ENCODE data around the gene TEC. TPM values are rescaled to one million over a fixed set of nuclear protein-coding genes. Genes with fewer than 3 reads are reported as not detected.
"Not testable (repeated sequence)": the region's sequence is repeated elsewhere in the genome, so short reads cannot be mapped to it uniquely, and the experiment has no call there.

Gene TEC
- total RNA-seq, 1 donor, result 7.2 TPM

DNA sequence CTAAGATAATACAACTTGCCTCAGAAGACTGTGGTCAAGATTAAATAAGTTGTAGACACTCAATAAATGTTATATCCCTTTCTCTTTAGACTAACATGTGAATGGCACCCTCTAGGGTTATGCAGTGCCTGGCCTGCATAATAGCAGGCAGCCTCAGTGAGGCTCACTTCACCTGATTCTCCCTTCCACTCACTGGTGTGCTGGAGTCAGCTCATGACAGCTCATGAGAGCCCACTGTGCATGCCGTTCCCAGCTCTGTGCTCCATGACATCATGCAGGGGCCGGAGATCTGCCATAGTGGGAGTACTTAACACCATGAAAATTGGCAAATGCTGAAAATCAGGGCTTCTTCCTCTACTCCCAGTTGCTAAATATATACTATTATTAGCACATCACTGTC is 64.5 kb downstream of the TEC start:
- no peaks in the 10 kb centered on the region for H3K9me3 ChIP-seq (ENCODE audit: low read depth, low read length)
- H3K4me3 ChIP-seq (ENCODE audit: low read length), result no peak overlapping the region
- peaks cover 29% of the 10 kb centered on the region for H3K4me1 ChIP-seq (ENCODE audit: insufficient read depth, low read length)
- H3K27me3 ChIP-seq (ENCODE audit: insufficient read depth, low read length), result no peaks in the 10 kb centered on the region

DNA sequence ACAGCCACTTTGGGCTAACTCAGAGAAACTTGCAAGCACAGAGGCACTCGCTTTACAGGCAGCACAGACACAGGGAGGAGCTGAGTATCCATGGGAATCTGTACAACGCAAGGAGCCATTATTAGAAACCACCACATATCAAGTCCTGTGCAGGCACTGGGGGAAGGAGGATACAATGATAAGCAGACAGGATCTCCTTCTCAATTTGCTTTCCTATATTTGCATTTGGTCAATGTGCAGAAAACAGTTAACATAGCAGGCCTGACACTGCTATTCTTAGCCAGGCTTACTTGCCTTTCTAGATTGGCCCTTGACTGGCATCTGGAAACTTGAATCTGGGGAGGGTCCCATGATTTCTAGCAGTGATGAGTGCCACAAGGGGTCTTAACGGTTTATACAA is 65.8 kb downstream of the TEC start:
- Histone ChIP-seq H3K4me3 (ENCODE audit: low read length) (no peak overlapping the region), H3K4me1 (ENCODE audit: insufficient read depth, low read length) (peaks cover 28% of the 10 kb centered on the region), H3K9me3 (ENCODE audit: low read depth, low read length) (no peaks in the 10 kb centered on the region), H3K27me3 (ENCODE audit: insufficient read depth, low read length) (no peaks in the 10 kb centered on the region)

- Histone ChIP-seq H3K4me3 (ENCODE audit: low read length) (no peak overlapping the region), H3K27me3 (ENCODE audit: insufficient read depth, low read length) (no peaks in the 10 kb centered on the region), H3K4me1 (ENCODE audit: insufficient read depth, low read length) (peaks cover 37% of the 10 kb centered on the region), H3K9me3 (ENCODE audit: low read depth, low read length) (no peaks in the 10 kb centered on the region)
These were observed 71.9 kb downstream of the TEC start for GRCh38 chr4:48197643-48198237.

DNA sequence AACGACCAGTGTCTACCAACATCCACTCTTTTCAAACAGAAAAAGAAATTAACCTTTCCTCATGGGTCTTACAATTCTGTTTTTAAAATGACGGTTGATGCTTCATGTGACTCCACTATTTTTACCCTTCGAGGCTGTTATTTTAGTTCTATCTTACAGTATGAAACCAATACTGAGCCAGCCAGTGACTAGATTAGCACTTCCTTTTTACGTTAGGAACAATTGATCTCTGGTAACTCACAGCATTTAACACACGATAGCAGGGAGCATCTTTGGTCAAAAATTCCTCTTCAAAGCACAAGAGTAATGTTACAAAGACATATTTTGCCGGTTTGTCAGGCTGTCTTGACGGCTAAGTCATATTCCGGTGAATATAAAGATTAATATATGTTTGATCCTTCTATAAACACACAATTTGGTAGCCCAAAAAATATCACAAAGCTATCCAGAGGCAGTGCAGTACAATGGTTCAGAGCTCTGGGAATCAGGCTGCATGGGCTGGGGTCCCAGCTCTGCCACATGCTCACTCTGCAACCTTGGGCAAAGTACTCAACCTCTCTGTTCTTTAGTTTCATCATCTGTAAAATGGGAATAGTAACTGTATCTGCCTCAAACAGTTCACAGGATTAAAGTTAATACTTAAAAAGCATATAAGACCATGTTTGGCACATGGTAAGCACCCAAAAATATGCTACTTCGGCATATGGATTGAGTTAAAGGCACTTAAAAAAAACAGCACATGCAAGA is 72.7 kb downstream of the TEC start:
- no peak overlapping the region for H3K4me3 ChIP-seq (ENCODE audit: low read length)
- peaks cover 37% of the 10 kb centered on the region for H3K4me1 ChIP-seq (ENCODE audit: insufficient read depth, low read length)
- no peaks in the 10 kb centered on the region for H3K27me3 ChIP-seq (ENCODE audit: insufficient read depth, low read length)

GRCh38 chr4:48195853-48196252 is 73.8 kb downstream of the TEC start:
- no peaks in the 10 kb centered on the region for H3K27me3 ChIP-seq (ENCODE audit: insufficient read depth, low read length)
- H3K9me3 ChIP-seq (ENCODE audit: low read depth, low read length), result no peaks in the 10 kb centered on the region
- H3K4me3 ChIP-seq (ENCODE audit: low read length), result no peak overlapping the region
- peaks cover 27% of the 10 kb centered on the region for H3K4me1 ChIP-seq (ENCODE audit: insufficient read depth, low read length)

More for the DNA sequence above, 72.7 kb downstream of the TEC start:
- H3K9me3 ChIP-seq (ENCODE audit: low read depth, low read length), result no peaks in the 10 kb centered on the region

- H3K27me3 ChIP-seq (ENCODE audit: insufficient read depth, low read length), result no peaks in the 10 kb centered on the region
- H3K4me3 ChIP-seq (ENCODE audit: low read length), result no peak overlapping the region
- H3K9me3 ChIP-seq (ENCODE audit: low read depth, low read length), result no peaks in the 10 kb centered on the region
- H3K4me1 ChIP-seq (ENCODE audit: insufficient read depth, low read length), result peaks cover 24% of the 10 kb centered on the region
These were observed 74.3 kb downstream of the TEC start for GRCh38 chr4:48195374-48195773.

GRCh38 chr4:48194971-48195370 is 74.7 kb downstream of the TEC start:
- Histone ChIP-seq H3K4me1 (ENCODE audit: insufficient read depth, low read length) (peaks cover 24% of the 10 kb centered on the region), H3K27me3 (ENCODE audit: insufficient read depth, low read length) (no peaks in the 10 kb centered on the region), H3K4me3 (ENCODE audit: low read length) (no peak overlapping the region), H3K9me3 (ENCODE audit: low read depth, low read length) (no peaks in the 10 kb centered on the region)

DNA sequence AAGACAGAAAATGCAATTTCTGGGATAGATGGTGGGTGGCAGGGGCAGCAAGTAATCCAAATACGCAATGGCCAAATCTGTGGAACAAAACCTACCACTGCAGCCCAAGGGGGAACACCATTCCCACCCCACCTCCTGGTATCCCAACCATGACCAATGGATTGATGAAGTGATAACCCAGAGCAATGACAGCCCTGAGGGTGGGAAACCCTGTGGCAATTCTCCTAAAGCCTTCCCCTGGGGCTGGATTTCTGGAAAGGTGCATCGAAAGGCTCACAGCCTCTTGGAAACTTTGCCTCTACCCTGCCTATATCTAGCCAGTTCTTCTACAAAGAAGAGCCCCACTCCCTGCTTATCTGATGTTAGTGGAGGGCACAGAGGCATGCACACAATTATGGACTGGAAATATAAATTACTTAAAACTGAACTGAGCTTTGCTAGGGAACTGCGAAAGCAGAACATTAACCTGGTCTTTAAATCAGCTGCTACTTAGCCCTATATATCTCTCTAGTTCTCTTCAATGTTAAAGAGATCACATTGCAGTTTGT is 75.6 kb downstream of the TEC start:
- Histone ChIP-seq H3K4me1 (ENCODE audit: insufficient read depth, low read length) (peaks cover 24% of the 10 kb centered on the region), H3K4me3 (ENCODE audit: low read length) (no peak overlapping the region), H3K27me3 (ENCODE audit: insufficient read depth, low read length) (no peaks in the 10 kb centered on the region), H3K9me3 (ENCODE audit: low read depth, low read length) (no peaks in the 10 kb centered on the region)

DNA sequence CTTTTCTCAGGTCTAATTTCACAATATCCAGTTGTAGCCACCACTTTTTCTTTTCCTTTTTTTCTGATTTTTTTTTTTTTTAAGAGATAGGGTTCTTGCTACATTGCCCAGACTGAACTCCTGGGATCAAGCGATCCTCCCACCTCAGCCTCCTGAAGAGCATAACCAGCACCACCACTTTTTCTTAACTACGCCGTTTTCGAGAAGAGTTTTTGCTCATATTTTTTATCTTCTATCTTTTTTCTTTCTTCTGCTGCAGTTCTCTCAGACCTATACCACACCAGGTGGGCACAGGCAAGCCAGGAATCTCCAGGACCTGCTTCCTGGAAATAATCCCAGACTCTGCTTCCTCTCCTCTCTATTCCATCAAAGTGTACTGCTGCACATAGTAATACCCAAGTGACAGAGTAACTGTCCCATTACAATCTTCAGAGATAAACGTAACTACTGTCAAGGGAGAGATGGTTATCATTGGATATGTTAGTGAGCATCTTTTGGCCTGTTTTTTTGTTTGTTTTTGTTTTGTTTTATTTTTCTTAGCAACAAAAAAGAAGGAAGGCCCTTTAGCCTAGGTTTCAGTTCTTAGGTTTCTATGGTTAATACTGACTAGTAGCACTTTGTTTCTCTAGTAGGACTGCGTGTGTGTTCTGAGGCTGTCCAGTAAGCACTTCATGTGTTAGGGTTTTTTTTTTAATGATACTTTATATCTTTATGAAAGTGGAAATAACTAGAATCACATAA is 76.4 kb downstream of the TEC start:
- Histone ChIP-seq H3K9me3 (ENCODE audit: low read depth, low read length) (no peaks in the 10 kb centered on the region), H3K4me3 (ENCODE audit: low read length) (no peak overlapping the region), H3K27me3 (ENCODE audit: insufficient read depth, low read length) (no peaks in the 10 kb centered on the region), H3K4me1 (ENCODE audit: insufficient read depth, low read length) (peaks cover 24% of the 10 kb centered on the region)

- H3K9me3 ChIP-seq (ENCODE audit: low read depth, low read length), result no peaks in the 10 kb centered on the region
- no peak overlapping the region for H3K4me3 ChIP-seq (ENCODE audit: low read length)
- no peaks in the 10 kb centered on the region for H3K27me3 ChIP-seq (ENCODE audit: insufficient read depth, low read length)
- peaks cover 21% of the 10 kb centered on the region for H3K4me1 ChIP-seq (ENCODE audit: insufficient read depth, low read length)
These were observed 77.9 kb downstream of the TEC start for GRCh38 chr4:48191758-48192157.

DNA sequence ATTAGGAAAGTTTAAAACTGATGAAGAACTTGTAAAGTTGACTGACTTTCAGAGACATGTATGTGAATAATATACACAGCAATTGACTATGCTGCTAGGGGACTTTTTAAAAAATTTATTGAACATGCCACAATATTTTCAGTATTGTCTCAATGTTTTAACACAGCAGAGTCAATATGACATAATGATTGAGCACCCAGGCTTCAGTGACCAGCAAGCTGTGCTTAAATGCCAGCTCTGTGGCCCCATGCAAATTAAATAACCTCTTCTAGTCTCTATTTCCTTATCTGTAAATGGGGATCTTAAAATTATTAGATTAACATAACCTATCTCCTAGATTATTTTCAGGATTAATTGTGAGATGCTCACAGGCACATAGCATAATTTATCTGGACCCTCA is 78.8 kb downstream of the TEC start:
- H3K4me3 ChIP-seq (ENCODE audit: low read length), result no peak overlapping the region
- H3K4me1 ChIP-seq (ENCODE audit: insufficient read depth, low read length), result peaks cover 18% of the 10 kb centered on the region
- H3K27me3 ChIP-seq (ENCODE audit: insufficient read depth, low read length), result no peaks in the 10 kb centered on the region

DNA sequence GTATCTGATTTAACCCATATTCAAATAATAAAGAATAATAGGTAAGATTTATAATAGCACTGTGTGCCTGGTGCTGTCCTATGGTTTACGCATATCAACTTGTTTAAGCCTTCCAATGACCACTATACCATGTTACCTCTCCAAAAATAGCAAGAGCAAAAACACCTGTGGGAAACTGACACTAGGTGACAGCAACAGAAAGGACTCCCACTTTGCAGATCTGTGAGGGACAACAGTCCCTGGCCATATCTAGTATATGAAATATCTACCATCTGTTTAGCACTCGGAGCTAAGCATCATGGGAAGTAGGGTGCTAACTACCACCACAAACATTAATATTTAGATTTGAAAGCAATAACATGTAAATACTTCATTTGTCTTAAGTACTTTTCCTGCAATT is 79.9 kb downstream of the TEC start:
- no peak overlapping the region for H3K4me3 ChIP-seq (ENCODE audit: low read length)
- H3K4me1 ChIP-seq (ENCODE audit: insufficient read depth, low read length), result peaks cover 11% of the 10 kb centered on the region
- H3K27me3 ChIP-seq (ENCODE audit: insufficient read depth, low read length), result no peaks in the 10 kb centered on the region
- H3K9me3 ChIP-seq (ENCODE audit: low read depth, low read length), result no peaks in the 10 kb centered on the region

More for the DNA sequence above, 78.8 kb downstream of the TEC start:
- H3K9me3 ChIP-seq (ENCODE audit: low read depth, low read length), result no peaks in the 10 kb centered on the region

GRCh38 chr4:48188390-48188789 is 81.2 kb downstream of the TEC start:
- peaks cover 7% of the 10 kb centered on the region for H3K4me1 ChIP-seq (ENCODE audit: insufficient read depth, low read length)
- H3K9me3 ChIP-seq (ENCODE audit: low read depth, low read length), result no peaks in the 10 kb centered on the region
- H3K4me3 ChIP-seq (ENCODE audit: low read length), result no peak overlapping the region

GRCh38 chr4:48187813-48188212 is 81.8 kb downstream of the TEC start:
- Histone ChIP-seq H3K4me1 (ENCODE audit: insufficient read depth, low read length) (peaks cover 2% of the 10 kb centered on the region), H3K4me3 (ENCODE audit: low read length) (no peak overlapping the region), H3K27me3 (ENCODE audit: insufficient read depth, low read length) (no peaks in the 10 kb centered on the region), H3K9me3 (ENCODE audit: low read depth, low read length) (no peaks in the 10 kb centered on the region)

More at GRCh38 chr4:48188390-48188789, 81.2 kb downstream of the TEC start:
- no peaks in the 10 kb centered on the region for H3K27me3 ChIP-seq (ENCODE audit: insufficient read depth, low read length)

DNA sequence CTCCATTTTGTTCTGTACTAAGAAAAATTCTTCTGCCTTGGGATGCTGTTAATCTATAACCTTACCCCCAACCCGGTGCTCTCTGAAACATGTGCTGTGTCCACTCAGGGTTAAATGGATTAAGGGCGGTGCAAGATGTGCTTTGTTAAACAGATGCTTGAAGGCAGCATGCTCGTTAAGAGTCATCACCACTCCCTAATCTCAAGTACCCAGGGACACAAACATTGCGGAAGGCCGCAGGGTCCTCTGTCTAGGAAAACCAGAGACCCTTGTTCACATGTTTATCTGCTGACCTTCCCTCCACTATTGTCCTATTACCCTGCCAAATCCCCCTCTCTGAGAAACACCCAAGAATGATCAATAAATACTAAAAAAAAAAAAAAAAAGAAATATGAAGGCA is 82.6 kb downstream of the TEC start:
- not testable (repeated sequence) for H3K27me3 ChIP-seq (ENCODE audit: insufficient read depth, low read length); H3K9me3 ChIP-seq (ENCODE audit: low read depth, low read length); H3K4me3 ChIP-seq (ENCODE audit: low read length); H3K4me1 ChIP-seq (ENCODE audit: insufficient read depth, low read length)

Data from mononuclear cell (primary cell).